Stimulated activated naive CD8-positive, alpha-beta T cell treated with anti-CD3 and anti-CD28 coated beads, Interleukin-15, Interleukin-2, amounts not matched to agents 100 ng/mL and 50 ng/mL, for 24 hours (primary cell): ENCODE results near the gene CCDC107.

ENCODE experiments used
- H3K27ac Mint-ChIP-seq: one replicate; pipeline ENCODE4 v1.8.0; 2021; ENCODE audit warnings: mild to moderate bottlenecking, mixed read lengths
- H3K27me3 Mint-ChIP-seq: one replicate; pipeline ENCODE4 v1.8.0; 2021; ENCODE audit warnings: mixed read lengths
- H3K36me3 Mint-ChIP-seq: one replicate; pipeline ENCODE4 v1.8.0; 2021; ENCODE audit warnings: low read depth, mixed read lengths
- H3K4me1 Mint-ChIP-seq: one replicate; pipeline ENCODE4 v1.8.0; 2021; ENCODE audit warnings: low read depth, mixed read lengths
- H3K4me3 Mint-ChIP-seq: one replicate; pipeline ENCODE4 v1.8.0; 2021; ENCODE audit warnings: mild to moderate bottlenecking, mixed read lengths
- H3K9me3 Mint-ChIP-seq: one replicate; pipeline ENCODE4 v1.8.0; 2021; ENCODE audit warnings: mixed read lengths

Gene CCDC107

GRCh38 chr9:35664531-35665470, 6.7 kb downstream of the CCDC107 start, which contains the start of gene ARHGEF39:
Gene ARHGEF39, minus strand, starts transcription at chr9:35665195. Its CDS starts 26 bp downstream, at chr9:35665169.
- Mint-ChIP-seq H3K27me3 (no peaks in the 10 kb centered on the region), H3K4me1 (peaks cover 50% of the 10 kb centered on the region), H3K27ac (peak within 1 kb of the TSS; percentile 57), H3K36me3 (peaks cover 29% of the 10 kb centered on the region), H3K4me3 (peak within 1 kb of the TSS; percentile 86), H3K9me3 (no peaks in the 10 kb centered on the region)

DNA sequence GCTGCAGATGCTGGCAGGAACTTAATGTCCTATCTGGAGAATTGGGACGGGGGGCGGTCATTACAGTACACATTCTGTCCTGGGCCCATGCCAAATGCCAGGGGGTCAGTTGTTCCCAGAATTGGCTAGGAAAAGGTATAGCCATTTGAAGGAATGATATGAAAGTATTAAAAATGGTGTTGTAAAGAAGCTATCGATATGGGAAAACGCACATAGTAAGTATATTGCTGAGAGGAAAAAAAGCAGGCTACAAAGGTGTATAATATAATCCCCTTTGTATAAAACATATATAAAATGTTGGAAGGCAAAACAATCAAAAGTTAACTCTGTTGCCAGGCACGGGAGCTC, 7.4 kb downstream of the CCDC107 start:
- H3K4me1 Mint-ChIP-seq = peaks cover 44% of the 10 kb centered on the region
- peak overlapping the region; percentile 86 for H3K4me3 Mint-ChIP-seq
- H3K36me3 Mint-ChIP-seq = peaks cover 23% of the 10 kb centered on the region
- H3K27me3 Mint-ChIP-seq = no peaks in the 10 kb centered on the region
- H3K9me3 Mint-ChIP-seq = no peaks in the 10 kb centered on the region
- H3K27ac Mint-ChIP-seq = peak overlapping the region; percentile 57

GRCh38 chr9:35666045-35666444, 8.0 kb downstream of the CCDC107 start:
- Mint-ChIP-seq H3K27ac (no peak overlapping the region), H3K9me3 (no peaks in the 10 kb centered on the region)

DNA sequence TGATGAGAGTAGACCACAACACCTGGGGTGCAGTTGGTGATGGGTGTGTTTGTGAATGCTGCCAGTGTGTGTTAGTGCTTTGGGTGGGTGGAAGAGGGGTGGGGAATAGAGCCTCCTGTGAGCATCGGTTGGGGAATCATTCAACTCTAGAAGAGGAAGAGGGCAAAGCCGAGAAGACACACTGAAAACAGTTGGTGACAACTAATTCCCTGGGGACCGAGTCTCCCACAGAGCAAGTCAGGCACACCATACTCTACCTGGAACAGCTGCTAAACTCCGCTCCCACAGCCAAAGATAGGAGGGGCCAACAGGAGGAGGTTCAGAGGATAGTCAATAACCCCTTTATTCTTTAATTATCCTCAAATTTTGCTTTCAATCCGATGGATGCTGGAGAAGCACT, 8.5 kb downstream of the CCDC107 start:
- peaks cover 14% of the 10 kb centered on the region for H3K36me3 Mint-ChIP-seq
- no peak overlapping the region for H3K4me3 Mint-ChIP-seq
- H3K27me3 Mint-ChIP-seq = no peaks in the 10 kb centered on the region
- no peaks in the 10 kb centered on the region for H3K9me3 Mint-ChIP-seq
- H3K27ac Mint-ChIP-seq = no peak overlapping the region
- peaks cover 33% of the 10 kb centered on the region for H3K4me1 Mint-ChIP-seq

More at GRCh38 chr9:35666045-35666444, 8.0 kb downstream of the CCDC107 start:
- H3K4me1 Mint-ChIP-seq = peaks cover 38% of the 10 kb centered on the region
- peaks cover 17% of the 10 kb centered on the region for H3K36me3 Mint-ChIP-seq
- no peaks in the 10 kb centered on the region for H3K27me3 Mint-ChIP-seq
- H3K4me3 Mint-ChIP-seq = peak overlapping the region; percentile 86

GRCh38 chr9:35667939-35668338, 9.8 kb downstream of the CCDC107 start:
- Mint-ChIP-seq H3K27ac (no peak overlapping the region), H3K27me3 (no peaks in the 10 kb centered on the region), H3K9me3 (no peaks in the 10 kb centered on the region), H3K4me1 (peaks cover 20% of the 10 kb centered on the region), H3K4me3 (no peak overlapping the region), H3K36me3 (peaks cover 3% of the 10 kb centered on the region)

DNA sequence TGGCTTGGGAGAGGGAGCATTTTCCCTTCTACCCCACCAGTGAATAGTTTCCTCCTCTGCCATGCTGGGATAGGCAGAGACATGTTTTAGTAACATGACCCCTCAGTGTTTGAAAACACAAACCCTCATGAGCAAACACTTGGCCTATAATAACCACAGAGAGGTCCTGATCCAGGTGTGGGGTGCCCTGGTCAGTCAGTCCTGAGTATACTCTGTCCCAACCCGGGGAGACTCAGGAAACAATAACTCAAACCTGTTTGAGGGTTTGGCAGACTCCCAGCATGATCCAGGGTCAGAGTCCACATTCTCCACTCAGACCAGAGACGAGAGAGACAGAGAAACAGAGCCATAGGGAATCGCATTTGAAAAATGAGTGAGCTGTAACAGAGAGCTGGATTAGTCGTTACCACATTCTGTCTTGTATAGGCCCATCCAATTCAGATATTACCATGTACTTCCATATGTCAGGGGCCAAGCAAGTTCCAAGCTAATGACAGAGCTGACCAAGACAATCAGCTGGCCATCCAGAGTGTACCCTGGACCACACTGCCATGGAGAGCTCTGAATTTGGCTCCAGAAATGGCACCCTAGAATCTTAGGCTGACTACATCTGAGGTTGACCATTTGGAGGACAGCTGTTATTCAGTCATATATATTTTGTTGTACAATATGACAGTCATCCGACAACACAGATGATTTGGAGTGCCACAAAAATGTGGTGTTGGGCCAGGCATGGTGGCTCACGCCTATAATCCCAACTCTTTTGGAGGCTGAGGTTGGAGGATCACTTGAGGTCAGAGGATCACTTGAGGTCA, 11.4 kb downstream of the CCDC107 start:
- H3K27ac Mint-ChIP-seq = no peak overlapping the region
- H3K4me3 Mint-ChIP-seq = no peak overlapping the region
- peaks cover 4% of the 10 kb centered on the region for H3K27me3 Mint-ChIP-seq
- H3K36me3 Mint-ChIP-seq = no peaks in the 10 kb centered on the region
- H3K4me1 Mint-ChIP-seq = peaks cover 16% of the 10 kb centered on the region
- no peaks in the 10 kb centered on the region for H3K9me3 Mint-ChIP-seq

- Mint-ChIP-seq H3K27ac (no peak within 1 kb of the TSS), H3K27me3 (peaks cover 10% of the 10 kb centered on the region), H3K4me1 (peaks cover 14% of the 10 kb centered on the region), H3K4me3 (peak within 1 kb of the TSS; percentile 60), H3K36me3 (no peaks in the 10 kb centered on the region), H3K9me3 (no peaks in the 10 kb centered on the region)
Measured at GRCh38 chr9:35673132-35674024, 15.3 kb downstream of the CCDC107 start, which contains the start of gene CA9. Gene CA9, plus strand, starts transcription at chr9:35673928. Its CDS starts 32 bp downstream, at chr9:35673960.

DNA sequence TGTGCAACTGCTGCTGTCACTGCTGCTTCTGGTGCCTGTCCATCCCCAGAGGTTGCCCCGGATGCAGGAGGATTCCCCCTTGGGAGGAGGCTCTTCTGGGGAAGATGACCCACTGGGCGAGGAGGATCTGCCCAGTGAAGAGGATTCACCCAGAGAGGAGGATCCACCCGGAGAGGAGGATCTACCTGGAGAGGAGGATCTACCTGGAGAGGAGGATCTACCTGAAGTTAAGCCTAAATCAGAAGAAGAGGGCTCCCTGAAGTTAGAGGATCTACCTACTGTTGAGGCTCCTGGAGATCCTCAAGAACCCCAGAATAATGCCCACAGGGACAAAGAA, 15.9 kb downstream of the CCDC107 start:
- H3K36me3 Mint-ChIP-seq = no peaks in the 10 kb centered on the region
- H3K4me3 Mint-ChIP-seq = no peak overlapping the region
- H3K9me3 Mint-ChIP-seq = no peaks in the 10 kb centered on the region
- no peak overlapping the region for H3K27ac Mint-ChIP-seq
- H3K4me1 Mint-ChIP-seq = peaks cover 14% of the 10 kb centered on the region
- H3K27me3 Mint-ChIP-seq = peaks cover 10% of the 10 kb centered on the region

DNA sequence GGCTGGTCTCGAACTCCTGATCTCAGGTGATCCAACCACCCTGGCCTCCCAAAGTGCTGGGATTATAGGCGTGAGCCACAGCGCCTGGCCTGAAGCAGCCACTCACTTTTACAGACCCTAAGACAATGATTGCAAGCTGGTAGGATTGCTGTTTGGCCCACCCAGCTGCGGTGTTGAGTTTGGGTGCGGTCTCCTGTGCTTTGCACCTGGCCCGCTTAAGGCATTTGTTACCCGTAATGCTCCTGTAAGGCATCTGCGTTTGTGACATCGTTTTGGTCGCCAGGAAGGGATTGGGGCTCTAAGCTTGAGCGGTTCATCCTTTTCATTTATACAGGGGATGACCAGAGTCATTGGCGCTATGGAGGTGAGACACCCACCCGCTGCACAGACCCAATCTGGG, 17.1 kb downstream of the CCDC107 start:
- Mint-ChIP-seq H3K27ac (no peak overlapping the region), H3K9me3 (no peaks in the 10 kb centered on the region), H3K27me3 (peaks cover 10% of the 10 kb centered on the region), H3K4me3 (peak overlapping the region; percentile 74), H3K4me1 (peaks cover 14% of the 10 kb centered on the region), H3K36me3 (no peaks in the 10 kb centered on the region)

DNA sequence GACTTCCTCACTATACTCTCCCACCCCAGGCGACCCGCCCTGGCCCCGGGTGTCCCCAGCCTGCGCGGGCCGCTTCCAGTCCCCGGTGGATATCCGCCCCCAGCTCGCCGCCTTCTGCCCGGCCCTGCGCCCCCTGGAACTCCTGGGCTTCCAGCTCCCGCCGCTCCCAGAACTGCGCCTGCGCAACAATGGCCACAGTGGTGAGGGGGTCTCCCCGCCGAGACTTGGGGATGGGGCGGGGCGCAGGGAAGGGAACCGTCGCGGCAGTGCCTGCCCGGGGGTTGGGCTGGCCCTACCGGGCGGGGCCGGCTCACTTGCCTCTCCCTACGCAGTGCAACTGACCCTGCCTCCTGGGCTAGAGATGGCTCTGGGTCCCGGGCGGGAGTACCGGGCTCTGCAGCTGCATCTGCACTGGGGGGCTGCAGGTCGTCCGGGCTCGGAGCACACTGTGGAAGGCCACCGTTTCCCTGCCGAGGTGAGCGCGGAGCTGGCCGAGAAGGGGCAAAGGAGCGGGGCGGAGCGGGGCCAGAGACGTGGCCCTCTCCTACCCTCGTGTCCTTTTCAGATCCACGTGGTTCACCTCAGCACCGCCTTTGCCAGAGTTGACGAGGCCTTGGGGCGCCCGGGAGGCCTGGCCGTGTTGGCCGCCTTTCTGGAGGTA, 17.8 kb downstream of the CCDC107 start:
- peak overlapping the region; percentile 59 for H3K27ac Mint-ChIP-seq
- H3K4me3 Mint-ChIP-seq = peak overlapping the region; percentile 74
- peaks cover 14% of the 10 kb centered on the region for H3K4me1 Mint-ChIP-seq
- no peaks in the 10 kb centered on the region for H3K36me3 Mint-ChIP-seq
- no peaks in the 10 kb centered on the region for H3K9me3 Mint-ChIP-seq
- peaks cover 10% of the 10 kb centered on the region for H3K27me3 Mint-ChIP-seq

- H3K4me3 Mint-ChIP-seq = no peak overlapping the region
- H3K27ac Mint-ChIP-seq = no peak overlapping the region
- H3K36me3 Mint-ChIP-seq = no peaks in the 10 kb centered on the region
- H3K4me1 Mint-ChIP-seq = peaks cover 14% of the 10 kb centered on the region
- H3K27me3 Mint-ChIP-seq = peaks cover 10% of the 10 kb centered on the region
- H3K9me3 Mint-ChIP-seq = no peaks in the 10 kb centered on the region
Measured at GRCh38 chr9:35679091-35679490, 21.0 kb downstream of the CCDC107 start.

DNA sequence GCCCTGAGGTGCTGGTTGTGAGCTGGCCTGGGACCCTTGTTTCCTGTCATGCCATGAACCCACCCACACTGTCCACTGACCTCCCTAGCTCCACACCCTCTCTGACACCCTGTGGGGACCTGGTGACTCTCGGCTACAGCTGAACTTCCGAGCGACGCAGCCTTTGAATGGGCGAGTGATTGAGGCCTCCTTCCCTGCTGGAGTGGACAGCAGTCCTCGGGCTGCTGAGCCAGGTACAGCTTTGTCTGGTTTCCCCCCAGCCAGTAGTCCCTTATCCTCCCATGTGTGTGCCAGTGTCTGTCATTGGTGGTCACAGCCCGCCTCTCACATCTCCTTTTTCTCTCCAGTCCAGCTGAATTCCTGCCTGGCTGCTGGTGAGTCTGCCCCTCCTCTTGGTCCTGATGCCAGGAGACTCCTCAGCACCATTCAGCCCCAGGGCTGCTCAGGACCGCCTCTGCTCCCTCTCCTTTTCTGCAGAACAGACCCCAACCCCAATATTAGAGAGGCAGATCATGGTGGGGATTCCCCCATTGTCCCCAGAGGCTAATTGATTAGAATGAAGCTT, 21.8 kb downstream of the CCDC107 start:
- no peak overlapping the region for H3K4me3 Mint-ChIP-seq
- H3K36me3 Mint-ChIP-seq = no peaks in the 10 kb centered on the region
- peaks cover 3% of the 10 kb centered on the region for H3K27me3 Mint-ChIP-seq
- H3K9me3 Mint-ChIP-seq = no peaks in the 10 kb centered on the region
- peaks cover 8% of the 10 kb centered on the region for H3K4me1 Mint-ChIP-seq
- H3K27ac Mint-ChIP-seq = no peak overlapping the region

DNA sequence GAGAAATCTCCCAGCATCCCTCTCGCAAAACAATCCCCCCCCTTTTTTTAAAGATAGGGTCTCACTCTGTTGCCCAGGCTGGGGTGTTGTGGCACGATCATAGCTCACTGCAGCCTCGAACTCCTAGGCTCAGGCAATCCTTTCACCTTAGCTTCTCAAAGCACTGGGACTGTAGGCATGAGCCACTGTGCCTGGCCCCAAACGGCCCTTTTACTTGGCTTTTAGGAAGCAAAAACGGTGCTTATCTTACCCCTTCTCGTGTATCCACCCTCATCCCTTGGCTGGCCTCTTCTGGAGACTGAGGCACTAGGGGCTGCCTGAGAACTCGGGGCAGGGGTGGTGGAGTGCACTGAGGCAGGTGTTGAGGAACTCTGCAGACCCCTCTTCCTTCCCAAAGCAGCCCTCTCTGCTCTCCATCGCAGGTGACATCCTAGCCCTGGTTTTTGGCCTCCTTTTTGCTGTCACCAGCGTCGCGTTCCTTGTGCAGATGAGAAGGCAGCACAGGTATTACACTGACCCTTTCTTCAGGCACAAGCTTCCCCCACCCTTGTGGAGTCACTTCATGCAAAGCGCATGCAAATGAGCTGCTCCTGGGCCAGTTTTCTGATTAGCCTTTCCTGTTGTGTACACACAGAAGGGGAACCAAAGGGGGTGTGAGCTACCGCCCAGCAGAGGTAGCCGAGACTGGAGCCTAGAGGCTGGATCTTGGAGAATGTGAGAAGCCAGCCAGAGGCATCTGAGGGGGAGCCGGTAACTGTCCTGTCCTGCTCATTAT, 22.4 kb downstream of the CCDC107 start:
- Mint-ChIP-seq H3K27me3 (peaks cover 3% of the 10 kb centered on the region), H3K4me1 (peaks cover 5% of the 10 kb centered on the region), H3K4me3 (no peak overlapping the region), H3K9me3 (no peaks in the 10 kb centered on the region), H3K36me3 (no peaks in the 10 kb centered on the region), H3K27ac (no peak overlapping the region)
